Fibroblast of skin of left biceps (primary cell): ENCODE data around the gene EPN1.

Source experiments
- DNase-seq, 2 experiments: peaks; one replicate each; pipeline ENCODE4 v3.0.0-alpha.2; 2013; ENCODE audit warnings: low read depth in 2 of 2

Gene EPN1

DNA sequence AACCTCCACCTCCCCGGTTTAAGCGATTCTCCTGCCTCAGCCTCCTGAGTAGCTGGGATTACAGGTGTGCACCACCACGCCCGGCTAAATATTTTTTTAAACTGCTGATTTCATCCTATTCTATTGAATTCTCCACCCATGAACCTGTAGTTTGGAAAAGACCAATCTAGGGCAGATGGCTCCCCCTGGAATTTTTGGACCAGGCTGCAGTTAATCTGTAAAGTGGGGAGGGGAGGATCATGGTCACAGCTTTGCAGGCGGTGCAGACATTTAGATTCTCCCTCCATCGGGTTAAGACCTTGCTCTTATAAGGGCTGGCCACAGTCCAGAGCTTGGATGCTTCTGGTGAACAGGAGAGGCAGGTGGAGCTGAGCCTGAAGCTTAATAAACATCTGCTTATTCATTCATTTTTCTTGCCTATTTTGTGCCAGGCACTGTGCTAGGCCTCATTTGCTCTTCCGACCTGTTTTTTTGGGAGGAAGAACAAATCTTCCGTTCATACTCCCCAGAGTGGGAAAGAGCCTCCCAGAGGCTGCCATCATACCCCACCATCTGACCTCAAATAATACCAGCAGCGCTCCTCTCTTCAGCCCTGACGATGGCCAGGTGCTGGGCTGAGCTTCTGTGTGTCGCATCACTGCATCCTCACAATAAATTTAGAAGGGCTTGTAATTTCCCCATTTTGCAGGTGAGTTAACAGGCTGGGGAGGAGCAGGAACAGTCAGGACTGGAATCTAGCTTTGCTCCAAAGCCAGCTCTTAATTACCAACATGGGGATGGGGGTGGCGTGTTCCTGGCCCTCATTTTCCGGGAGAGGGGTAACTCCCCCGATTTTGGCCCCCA is 27.9 kb upstream of the EPN1 start:
- DNase-seq, result no peak

- DNase-seq, result peak; percentile 49 to 54
These were observed 27.1 kb upstream of the EPN1 start, which contains the start of gene CCDC106 for GRCh38 chr19:55647732-55648584. TSS of gene CCDC106 (plus strand) at chr19:55648212. CDS start at chr19:55649047, 835 bp downstream.

- DNase-seq, result no peak
These were observed 26.3 kb upstream of the EPN1 start for GRCh38 chr19:55648585-55649267.

DNA sequence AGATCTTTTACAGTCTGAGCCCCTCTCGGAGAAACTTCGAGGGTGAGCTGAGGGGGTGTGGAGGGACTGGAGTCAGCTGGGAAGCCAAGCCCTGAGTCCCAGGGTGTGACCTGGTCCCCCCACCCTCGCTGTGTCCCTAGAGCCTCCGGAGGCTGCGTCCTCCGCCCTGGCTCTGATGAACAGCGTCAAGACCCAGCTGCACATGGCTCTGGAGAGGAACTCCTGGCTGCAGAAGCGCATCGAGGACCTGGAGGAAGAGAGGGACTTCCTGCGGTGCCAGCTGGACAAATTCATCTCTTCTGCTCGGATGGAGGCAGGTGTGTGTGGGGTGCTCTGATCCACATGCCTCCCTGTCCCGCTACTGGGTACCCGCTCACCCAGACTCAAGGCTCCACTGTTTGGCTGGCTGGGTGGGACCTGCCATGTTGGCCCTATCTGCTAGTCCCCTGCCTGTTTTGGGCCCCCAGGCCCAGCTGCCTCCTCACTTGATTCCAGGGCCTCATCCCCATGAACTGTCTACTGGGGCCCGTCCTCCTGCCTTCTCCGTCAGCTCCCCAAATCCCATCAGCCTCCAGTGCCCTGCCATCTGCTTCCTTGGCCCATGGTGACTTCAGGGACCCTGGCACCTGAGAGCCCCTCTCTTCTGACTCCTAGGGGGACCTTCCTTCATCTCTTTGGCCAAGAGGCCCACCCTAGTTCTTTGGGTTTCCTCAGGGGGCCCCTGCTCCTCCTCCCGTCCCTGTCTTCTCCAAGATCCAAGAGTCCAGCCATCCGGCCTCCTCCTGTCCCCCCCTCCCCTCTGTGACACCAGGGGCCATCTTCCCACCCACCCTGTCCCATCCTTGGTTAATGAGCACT is 25.5 kb upstream of the EPN1 start:
- no peak for DNase-seq

- no peak for DNase-seq
These were observed 24.9 kb upstream of the EPN1 start for GRCh38 chr19:55650126-55650557.

- DNase-seq, result no peak
These were observed 24.3 kb upstream of the EPN1 start for GRCh38 chr19:55650602-55651230.

- DNase-seq, result no peak
These were observed 23.8 kb upstream of the EPN1 start for GRCh38 chr19:55651236-55651635.

GRCh38 chr19:55652311-55653128 is 22.5 kb upstream of the EPN1 start:
- DNase-seq, result no peak

GRCh38 chr19:55653651-55654322 is 21.2 kb upstream of the EPN1 start:
- DNase-seq, result peak; percentile 98

GRCh38 chr19:55654323-55654867 is 20.6 kb upstream of the EPN1 start:
- peak; percentile 98 to 99 for DNase-seq

DNA sequence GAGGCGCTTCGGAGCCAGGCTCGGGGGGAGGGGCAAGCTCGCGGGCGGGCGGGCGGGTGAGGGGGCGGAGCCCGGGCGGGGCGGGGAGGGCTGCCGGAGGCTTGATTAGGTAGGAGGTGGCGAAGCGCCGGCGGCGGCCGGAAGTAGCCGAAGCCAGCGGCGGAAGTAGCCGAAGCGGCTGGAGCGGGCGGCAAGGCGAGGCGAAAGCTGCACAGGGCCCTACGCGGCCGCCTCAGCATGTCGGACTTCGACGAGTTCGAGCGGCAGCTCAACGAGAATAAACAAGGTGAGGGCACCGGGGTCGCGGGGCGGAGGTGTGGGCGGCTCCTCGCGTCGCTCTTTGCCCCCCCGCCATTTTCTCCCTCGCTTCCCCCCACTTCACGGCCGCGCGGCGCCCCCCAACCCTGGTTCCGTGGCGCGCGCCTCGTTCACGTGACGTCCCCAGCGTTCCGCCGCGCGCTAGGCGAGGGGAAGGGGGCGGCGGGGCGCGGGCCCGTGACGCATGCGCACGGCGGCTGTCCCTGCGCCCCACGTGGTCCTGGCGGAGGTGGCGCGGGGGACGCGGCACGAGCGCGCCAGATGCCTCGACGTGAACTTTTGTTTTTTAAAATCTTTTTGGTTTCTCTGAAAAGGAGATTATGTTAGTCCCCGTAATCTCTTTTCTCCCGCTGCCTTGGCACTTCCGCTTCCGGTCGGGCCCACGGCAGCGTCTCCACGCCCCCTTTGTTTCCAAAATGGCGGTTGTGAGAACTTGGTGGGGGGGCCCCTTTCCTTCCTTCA is 20.0 kb upstream of the EPN1 start, which contains the start of gene U2AF2:
U2AF2 (plus strand) TSS at position 168 of the 780 bp plus-strand sequence; CDS start at position 238, 70 bp downstream.
- DNase-seq, result peak; percentile 73 to 78

GRCh38 chr19:55655648-55656040 is 19.4 kb upstream of the EPN1 start:
- DNase-seq, result no peak

DNA sequence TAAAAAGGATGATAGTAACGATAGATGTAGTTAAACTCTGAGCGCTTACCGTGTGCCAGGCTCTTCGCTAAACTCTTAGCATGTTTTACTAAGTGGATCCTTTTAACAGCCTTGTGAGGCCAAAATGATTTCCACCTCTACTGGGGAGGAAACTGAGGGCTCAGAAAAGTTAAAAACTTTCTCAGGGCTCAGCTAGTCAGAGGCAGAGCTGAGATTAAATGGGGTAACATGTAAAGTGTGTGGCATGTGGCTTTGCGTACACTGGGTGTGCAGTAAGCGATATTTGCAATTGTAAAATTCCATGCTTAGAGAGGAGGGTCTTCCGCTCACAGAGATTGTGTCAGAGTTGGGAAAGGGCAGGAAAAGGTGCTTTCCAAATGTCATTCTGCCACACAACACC is 18.5 kb upstream of the EPN1 start:
- DNase-seq, result no peak

DNA sequence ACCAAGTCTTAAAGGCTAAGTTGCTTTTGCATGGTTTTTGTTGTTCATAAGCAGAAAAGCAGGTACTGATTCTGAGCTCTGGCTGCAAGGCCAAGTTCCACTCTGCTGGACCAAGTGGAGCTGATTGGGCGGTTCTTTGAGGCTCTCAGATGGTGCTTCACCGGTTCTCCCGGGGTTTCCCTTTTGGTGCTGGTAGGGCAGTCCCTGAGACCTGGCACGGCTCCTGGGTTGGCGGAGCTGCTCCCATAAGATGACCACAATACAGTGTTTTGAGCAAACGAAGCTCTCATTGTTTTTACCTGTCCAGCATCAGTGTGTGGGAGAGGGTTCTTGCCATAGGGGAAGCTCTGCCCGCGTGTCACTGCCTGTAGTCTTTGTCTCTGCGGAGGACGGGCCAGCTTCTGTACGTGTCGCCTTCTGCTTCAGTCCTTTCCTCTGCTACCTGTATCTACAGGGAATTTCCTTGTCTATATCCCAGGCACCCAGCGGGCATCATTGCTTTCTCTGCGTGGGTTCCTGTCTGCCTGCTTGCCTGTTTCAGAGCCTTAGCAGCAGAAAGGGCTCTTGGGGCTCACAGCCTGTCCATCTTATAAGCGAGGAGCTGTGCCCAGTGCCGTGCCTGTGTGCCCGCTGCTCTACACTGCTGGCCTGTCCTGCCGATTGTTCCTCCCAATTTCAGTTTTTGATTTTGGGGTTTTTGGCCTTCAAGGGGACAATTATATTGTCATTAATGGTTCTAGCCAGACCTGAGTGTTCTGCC is 17.9 kb upstream of the EPN1 start:
- DNase-seq, result no peak

- DNase-seq, result no peak
These were observed 16.1 kb upstream of the EPN1 start for GRCh38 chr19:55658846-55659459.

DNA sequence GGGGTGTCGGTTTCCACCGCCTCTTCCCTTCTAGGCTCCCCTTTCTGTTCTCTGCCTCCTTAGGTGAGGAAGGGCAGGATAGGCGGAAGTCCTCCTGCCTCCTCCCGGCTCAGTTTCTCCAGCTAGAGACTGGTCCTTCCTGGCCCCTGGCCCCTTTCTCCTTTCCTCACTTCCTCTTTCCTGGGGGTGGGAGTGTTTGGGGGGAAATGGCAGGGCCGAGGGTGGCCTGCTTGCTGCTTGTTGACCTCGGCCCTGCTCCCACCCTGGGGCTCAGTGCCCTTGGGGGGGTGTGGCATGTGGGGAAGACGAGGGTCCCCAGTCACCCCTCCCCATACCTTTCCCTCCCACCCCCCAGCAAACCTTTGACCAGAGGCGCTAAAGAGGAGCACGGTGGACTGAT is 15.2 kb upstream of the EPN1 start:
- DNase-seq, result no peak

DNA sequence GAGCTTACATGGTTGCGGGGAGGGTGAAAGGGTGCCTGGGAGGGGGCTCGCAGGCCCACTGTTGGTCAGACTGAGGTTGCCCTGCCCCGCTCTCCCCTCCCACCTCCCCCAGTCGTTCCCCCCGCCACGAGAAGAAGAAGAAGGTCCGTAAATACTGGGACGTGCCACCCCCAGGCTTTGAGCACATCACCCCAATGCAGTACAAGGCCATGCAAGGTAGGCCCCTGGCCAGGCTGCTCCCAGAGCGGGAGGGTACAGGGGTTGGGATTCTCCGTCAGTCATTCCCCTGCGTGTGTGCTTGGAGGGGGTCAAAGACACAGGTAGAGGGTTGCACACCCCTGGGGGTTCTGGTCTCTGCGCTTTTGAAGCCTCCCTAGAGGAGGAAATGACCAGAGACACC is 14.6 kb upstream of the EPN1 start:
- DNase-seq, result no peak
